Lung microvascular endothelial cell (primary cell): ENCODE results near the gene ACSL1. TPM values are rescaled to one million over a fixed set of nuclear protein-coding genes. Genes with fewer than 3 reads are reported as not detected.
"Not testable (repeated sequence)": the region's sequence is repeated elsewhere in the genome, so short reads cannot be mapped to it uniquely, and the experiment has no call there.

Experiments used
- DNase-seq, 2 donors: peaks; one replicate each; pipeline versions ENCODE4 v3.0.0 to v3.0.0-alpha.2; 2010; ENCODE audit warnings: low read depth in 2 of 2
- total RNA-seq: library from RNA; depleted of rRNA; stranded (reverse); fragments of >200 nt; gene quantifications from 2 replicates; pipeline ENCODE4 v1.2.1, GENCODE V29; 2014

ACSL1 gene
- total RNA-seq, 1 donor from 2014 or later: 3.6 TPM

DNA sequence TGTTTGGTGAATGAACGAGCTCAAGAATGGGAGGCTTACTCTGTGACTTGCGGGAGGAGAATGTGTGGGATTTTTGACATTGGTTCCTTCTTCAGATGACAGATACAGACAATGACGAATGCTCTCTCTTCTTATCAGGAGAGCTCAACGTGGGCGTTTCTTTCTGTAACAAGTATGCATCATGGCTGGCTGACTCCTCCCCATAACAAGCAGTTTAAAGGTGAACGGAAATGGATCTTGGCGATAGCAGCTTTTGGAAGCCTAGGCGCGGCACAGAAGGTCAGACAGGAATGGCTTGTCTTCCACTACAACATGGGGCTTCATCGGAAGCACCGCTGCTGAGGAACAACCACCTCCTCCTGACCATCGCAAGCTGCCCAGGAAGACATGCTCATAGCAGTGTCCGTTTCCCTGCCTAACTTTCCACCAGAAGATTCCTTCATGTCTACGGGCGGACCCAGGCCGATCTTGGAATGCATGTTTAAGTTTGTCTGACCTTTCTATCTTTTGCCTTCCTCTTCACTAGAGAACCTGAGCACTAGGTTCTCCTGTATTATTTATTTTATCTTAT is 18.3 kb upstream of the ACSL1 start:
- DNase-seq: no peak

DNA sequence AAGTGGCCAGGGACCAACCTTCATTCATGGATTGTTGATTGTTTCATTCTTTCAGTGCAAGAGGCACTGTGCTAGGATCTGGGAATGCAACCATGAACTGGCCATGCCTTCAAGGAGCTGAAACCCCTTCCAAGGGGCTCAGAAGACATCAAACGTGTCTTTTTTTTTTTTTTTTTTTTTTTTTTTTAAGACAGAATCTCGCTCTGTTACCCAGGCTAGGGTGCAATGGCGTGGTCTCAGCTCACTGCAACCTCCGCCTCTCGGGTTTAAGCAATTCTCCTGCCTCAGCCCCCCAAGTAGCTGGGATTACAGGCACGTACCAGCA is 13.3 kb upstream of the ACSL1 start:
- not testable (repeated sequence) for DNase-seq

DNA sequence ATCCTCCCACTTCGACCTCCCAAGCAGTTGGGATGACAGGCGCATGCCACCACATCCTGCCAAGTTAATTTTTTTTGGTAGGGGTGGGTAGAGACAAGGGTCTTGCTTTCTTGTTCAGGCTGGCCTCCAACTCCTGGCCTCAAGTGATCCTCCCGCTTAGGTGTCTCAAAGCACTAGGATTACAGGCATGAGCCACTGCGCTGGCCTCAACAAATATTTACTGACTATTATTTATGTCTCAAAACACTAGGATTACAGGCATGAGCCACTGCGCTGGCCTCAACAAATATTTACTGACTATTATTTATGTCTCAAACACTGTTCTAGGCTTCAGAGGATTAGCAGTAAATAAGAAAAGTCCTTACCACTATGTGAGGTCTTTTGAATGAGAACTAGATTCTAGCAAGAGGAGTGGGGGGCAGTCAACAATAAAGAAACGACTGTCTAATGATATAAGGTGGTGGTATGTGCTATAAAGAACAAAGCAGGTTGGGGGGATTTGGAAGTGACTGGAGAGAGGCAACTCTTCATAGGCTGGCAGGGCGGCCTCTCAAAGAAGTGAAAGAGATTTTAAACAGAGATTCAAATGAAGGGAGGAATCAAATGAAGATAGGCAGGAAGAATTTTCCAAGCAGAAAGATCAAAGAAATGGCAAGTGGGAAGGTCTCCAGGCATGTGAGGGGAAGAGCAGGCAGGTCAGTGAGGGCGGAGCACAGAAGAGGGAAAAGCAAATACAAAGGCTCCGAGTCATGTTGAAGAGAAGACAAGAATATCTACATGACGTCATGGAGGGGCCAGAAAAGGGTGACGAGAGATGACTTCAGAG is 12.7 kb upstream of the ACSL1 start:
- DNase-seq: no peak

DNA sequence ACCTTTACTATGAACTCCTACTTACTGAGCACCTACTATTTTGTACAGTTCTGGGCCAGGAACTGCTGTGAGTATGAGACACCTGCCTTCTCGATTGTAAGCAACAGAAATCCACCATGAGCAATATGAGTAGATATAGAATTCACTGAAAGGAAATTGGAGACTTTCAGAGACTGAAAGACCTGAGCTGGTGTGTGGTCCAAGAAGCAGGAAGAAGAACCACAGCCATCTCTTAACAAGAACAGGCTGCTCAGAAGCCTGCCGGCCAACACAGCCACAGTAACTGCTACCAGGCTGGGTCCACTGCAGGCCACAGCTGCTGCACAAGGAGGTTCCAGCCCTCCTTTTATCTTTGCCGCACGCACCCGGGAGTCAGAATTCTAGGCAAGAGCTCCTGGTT is 10.8 kb upstream of the ACSL1 start:
- no peak for DNase-seq

DNA sequence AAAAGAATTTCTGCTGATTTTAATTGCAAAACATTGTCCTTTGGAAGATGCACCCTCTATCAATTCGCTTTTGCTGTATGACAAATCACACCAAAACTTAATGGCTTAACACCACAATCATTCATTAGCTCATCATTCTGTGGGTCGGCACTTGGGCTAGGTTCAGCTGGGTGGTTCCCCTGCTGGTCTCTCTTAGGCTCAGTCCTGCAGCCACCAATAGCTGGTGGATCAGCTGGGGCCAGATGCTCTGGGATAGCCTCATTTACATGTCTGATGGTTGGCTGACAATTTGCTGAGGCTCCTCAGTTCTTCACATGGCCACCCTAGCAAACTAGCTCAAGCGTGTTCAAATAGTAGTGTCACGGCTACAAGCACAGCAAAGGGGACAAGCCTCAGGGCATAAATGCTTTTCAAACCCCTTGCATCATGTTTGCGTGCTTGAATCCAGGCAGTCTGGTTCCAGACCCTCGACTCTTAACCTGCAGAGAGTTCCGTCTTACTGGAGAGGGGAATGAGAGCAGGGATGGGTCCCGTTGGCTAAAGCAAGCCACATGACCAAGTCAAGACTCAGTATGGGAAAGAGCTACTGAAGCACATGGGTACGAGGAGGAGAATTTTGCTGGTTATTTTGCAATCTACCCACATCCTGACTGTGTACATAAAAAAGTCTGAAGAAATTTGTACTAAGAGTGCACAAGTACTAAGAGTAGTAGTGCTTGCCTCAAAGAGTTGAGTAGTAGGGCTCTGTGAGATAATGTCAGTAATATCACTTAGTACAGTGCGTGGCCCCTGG is 7.5 kb upstream of the ACSL1 start:
- DNase-seq: no peak

DNA sequence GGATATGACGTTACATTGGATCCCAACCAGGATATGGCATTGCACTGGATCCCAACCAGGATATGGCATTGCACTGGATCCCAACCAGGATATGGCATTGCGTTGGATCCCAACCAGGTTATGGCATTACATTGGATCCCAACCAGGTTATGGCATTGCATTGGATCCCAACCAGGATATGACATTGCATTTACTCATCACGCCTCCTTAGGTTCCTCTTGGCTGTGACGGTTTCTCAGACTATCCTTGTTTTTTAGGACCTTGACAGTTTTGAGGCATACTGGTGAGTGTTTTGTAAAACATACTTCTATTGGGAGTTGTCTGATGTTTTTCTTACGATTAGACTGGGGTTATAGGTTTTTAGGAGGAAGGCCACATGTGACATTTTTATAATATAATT is 5.4 kb upstream of the ACSL1 start:
- no peak for DNase-seq

DNA sequence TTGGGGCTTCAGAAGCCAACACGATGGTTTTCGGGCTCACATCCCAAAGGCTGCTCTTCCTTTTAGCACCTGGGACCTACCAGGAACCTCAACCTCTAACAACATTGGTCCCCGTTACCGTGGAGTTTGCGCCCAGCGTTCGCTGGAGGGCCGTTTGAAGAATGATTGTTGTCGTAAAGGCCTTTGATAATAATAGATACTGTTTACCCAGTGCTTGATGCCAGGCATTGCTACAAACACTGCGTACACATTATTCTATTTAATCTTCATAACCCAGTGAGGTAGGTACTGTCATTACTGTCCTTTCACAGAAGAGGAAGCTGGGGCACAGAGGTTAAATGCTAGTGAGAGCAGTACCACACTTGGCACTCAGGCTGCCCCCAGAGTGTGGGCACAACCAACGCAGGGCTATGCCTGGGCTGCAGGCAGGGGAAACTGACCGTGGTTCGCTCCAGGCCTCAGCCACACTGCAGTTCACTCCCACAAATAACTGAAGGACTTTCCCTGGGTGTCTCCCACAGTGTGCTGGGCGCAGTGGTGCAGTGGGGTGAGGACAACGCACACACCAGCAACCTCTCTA is 1.0 kb upstream of the ACSL1 start:
- no peak for DNase-seq

DNA sequence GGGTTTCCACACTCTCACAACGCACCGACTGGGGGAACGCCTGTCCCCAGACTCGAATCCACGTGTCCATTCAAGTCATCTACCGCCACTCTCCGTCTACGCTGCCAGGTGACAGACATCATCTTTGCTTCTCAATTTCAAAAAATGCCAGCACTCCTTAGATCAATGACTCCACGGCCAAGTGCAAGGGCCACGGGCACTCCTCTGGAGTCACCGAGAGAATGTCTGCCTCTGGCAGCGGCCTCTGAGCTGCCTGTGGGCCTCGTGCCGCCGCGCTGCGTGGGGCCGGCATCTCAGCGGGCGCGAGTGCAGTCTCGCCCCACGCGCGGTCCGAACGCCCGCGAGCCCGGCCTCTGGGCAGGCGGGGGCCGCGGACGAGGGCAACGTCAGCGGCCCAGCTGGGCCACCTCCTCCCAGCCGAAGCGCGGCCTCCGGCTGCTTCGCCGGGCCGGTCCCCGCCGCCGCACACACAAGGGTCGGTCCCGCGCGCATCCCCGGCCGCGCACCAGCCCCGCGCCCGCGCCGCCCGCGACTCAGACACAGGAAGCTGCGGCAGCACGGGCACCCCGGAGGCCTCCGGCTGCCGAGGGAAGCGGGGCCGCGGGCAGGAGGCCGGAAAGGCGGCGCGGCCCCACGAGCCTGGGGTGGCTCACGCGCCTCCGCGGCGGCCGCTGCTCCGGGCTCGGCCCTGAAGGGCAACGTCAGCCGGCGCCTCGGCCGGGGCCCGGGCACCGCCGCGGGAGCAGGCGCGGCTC is 450 bp downstream of the ACSL1 start:
- peak; percentile 33 to 35 for DNase-seq

DNA sequence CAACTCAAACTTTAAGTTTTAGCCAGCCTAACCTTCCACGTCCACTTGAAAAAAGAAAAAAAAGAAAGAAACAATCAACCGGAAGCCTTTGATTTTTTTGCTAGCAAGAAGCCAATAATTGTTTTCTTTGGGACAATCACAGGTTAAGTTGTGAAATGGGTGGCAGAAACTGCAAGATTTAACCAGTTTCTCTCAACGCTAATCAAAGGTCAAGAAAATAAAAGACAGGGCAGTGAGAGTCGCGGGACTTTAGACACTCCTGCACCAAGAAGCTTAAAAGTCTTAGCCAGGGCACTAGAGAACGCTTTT is 1.0 kb downstream of the ACSL1 start:
- no peak for DNase-seq

DNA sequence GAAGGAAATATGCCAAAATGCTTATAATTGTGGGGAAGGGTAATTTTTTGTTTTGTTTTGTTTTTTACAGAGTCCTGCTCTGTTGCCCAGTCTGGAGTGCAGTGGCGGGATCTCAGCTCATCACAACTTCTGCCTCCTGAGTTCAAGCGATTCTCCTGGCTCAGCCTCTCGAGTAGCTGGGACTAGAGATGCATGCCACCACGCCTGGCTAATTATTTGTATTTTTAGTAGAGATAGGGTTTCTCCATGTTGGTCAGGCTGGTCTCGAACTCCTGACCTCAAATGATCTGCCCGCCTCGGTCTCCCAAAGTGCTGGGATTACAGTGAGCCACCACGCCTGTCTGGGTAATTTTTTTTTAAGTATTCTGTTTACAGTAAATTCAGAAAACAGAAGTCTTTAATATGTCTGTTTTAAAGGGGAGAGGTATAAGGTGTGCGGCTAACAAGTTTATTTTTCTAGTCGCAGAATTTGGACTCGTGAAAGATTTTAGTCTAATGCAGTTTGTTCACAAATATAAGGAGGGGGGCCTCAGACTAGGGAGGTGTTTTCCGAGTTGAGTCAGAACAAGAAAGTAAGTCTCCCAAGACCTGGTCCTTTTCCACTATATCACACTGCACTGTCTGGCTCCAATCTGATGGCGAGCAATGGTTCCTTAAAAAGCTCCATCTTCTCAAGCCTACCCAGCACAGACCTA is 1.5 kb downstream of the ACSL1 start:
- no peak for DNase-seq

DNA sequence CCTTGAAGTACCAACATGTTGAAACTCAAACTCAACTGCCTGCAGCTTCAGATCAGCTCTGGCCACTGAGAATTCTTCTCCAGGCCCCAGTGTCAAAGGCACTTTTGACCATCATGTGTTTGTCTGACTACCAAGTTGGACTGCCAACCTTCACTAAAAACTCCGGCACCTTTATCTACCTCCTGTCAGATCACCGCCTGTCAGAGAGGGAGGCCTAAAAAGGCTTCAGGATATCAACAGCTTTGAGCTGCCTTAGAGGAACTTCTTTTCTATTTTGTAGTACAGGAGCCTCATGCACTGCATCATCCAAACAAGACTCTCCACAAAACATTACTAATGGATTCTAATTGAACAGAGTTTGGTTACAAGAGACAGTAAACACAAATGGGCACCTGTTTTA is 2.8 kb downstream of the ACSL1 start:
- DNase-seq: no peak

DNA sequence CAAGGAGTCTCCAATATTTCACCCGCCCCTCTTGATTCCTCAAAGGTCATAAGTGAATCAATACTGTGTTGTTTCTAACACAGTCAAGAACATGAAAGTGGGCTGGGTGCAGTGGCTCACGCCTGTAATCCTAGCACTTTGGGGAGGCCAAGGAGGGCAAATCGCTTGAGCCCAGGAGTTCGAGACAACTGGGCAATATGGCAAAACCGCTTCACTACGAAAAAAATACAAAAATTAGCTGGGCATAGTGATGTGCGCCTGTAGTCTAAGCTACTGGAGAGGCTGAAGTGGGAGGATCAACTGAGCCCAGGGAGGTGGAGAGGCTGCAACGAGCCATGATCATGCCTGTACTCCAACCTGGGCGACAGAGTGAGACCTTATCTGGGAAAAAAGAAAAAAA is 3.4 kb downstream of the ACSL1 start:
- DNase-seq: no peak

DNA sequence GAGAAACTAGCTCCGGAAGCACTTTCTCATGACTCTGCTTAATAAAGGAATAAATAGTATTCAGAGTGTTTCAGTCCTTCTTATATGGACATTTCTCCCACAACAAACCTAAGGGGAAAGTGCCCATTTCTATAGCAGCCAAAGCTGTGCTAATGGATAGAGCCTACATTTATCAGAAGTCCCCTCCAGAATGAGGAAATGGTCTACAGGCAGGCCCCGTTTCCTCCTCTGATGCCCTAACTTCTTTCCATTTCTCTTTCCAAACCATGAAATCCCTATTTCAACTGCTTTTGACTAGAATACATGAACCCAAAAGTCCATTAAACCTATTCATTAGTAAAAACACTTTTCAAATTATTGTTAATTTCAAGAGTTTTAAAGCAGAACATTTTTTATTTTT is 4.5 kb downstream of the ACSL1 start:
- DNase-seq: no peak

DNA sequence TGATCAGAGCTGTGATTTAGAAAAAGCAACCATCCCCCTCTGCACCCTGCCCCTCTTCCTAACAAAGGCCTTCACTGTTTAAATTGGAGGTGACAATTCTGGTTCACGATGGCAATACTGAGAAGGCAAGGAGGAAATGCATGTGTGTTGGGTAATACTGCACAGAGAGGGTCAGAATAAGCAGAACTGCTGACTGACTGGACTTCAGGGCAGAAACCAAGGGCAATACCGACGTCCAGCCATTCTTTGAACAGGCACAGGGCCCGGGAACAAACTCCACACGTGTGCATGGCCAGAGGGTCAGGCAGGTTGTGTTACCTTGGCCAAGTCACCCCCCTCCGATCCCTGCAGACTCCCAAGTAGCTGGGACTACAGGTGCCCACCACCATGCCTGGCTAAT is 6.0 kb downstream of the ACSL1 start:
- no peak for DNase-seq

DNA sequence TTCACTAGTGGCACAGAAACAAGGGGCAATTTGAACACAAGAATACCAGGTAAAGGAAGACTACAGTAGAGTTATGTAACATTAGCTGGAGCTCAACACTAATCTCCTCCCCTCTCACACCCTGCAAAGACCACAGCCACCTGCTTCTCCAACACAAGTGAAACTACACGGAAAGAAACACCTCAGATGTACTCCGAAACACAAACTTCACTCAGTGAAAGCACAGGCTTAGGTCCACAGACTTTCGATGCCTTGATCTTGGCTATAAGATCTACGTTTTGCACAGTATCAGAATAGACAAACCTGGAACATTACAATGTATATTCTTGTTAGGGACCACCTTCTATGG is 7.6 kb downstream of the ACSL1 start:
- DNase-seq: no peak

DNA sequence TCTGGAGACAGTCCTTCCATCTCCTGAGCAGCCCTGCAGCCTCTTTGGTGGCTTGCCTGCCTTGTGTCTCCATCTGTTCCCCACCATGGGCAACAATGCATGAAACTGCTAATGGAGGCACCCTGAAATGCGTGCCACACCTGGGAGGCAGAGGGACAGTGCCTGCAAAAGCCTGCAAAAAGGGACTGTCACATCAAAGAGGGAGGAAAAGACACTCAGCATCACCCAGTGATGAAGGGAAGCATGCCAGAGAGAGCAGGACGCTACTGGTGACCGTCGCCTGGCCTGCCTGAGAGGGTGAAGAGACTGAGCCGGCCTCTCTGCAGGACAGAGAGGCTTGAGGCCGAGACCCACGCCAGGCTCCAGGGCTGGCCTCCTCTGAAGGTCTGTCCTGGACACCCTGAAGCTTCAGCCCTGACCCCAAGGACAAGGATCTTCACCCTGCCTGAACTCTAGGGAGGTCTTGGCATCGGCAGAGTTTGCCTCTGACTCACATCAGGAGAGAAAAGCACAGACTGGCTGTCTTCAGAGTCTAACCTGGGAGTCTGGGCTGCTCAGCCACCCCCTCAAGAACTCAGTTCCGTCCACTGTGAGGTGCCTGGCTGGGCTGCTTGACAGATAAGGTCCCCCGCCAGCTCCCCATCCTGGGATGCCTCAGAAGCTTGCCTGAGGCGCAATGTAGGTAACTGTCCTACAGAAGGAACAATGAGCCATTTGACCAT is 8.1 kb downstream of the ACSL1 start:
- DNase-seq: no peak

DNA sequence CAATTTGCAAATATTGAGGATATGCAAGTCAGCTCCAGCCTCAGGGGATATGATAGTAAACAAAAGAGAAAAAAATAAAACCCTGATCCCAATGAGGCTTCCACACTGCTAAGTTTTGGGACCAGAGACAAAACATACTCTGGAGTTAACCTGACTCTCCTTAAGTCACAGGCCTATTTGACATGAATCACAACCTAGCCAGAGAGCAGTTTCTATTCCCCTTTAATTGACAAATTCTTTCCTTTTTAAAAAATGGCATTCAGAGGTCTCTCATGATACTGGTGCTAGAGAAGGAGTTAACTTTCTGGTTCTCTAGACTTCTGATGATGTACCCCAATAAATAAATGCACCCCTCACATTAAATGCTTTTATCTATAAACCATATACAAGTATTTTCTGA is 8.8 kb downstream of the ACSL1 start:
- no peak for DNase-seq

DNA sequence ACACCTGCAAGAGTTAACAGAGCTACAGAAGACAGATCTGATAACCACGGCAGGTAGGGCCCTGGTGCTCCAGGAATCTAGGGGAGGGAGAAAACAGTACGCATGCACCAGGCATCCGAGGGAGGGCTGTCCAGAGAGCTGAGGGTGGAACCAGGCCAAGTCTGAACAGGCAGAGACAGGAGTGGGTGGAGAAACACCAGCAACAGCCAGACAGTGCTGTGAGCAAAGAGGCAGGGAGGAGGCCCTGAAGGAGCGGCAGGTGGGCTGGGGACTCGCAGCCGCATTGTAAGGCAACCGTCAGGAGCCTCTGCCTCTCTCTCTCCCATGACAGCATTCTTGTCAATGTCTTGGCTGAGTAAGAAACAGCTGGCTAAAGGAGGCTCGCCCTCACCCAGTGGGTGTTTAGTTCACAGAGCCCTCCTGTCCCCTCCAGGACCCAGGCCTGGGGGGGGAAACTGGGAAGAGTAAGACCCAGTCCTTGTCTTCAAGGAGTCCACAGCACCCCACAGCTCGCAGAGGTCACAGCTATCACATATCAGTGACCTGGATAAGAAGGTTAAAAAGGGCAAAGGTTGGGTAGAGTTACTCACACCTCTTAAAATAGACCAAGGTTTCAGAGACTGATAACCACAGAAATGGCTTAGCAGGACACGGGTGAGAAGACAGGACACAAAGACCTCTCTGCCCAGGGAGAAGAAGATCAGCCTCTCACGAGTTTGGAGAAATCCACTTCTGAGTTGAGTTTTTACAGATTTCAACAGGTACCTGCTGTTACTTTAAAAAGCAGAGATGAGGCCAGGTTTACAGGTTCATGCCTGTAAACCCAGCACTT is 10.5 kb downstream of the ACSL1 start:
- DNase-seq: peak; percentile 33 to 61

DNA sequence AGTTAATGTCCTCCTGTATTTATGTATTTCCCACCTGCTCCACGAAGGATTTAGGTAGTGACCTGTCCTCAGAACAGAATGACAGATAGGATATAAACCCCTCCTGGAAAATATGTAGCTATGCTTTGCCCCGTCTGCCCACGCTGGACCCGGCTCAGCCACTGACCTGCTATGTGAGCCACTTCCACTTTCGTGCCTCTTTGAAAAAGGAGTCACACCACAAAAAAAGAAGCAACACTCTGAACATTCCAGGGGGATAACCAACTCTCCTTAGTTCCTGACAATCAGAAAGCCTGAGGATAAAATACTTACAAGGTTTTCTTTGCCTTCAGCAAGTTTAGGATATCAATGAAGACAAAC is 11.1 kb downstream of the ACSL1 start:
- DNase-seq: no peak

DNA sequence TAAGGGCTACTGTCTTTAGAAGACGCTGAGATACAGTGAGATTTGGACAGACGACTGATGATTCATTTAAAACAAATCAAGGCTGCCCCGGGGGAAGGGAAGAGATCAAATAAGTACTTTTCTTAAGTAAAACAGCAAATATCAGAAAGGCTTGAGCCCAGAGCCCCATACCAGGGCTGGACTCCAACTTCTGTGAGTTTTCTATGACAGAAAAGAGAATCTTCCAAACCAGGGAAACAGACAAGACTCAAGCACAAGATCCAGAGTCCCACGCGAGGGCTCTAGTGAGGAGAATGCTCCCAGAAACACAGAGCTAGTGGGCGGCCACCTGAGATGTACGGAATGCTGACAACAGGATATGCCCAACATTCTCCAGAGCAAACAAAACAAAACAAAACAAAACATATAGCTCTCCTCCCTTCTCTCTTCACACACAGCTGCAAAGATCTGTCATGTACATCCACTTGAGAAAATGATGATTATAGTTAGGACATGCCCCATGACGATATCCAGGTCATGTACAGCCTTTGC is 13.1 kb downstream of the ACSL1 start:
- no peak for DNase-seq
